Activated CD8-positive, alpha-beta memory T cell treated with anti-CD3 and anti-CD28 coated beads, Interleukin-2, amount 10 ng/mL, durations not matched to agents 7 days and 5 days (primary cell): ENCODE results near the gene PCED1B. TPM values are rescaled to one million over a fixed set of nuclear protein-coding genes. Genes with fewer than 3 reads are reported as not detected.
"Not testable (repeated sequence)": the region's sequence is repeated elsewhere in the genome, so short reads cannot be mapped to it uniquely, and the experiment has no call there.

Source experiments
- ATAC-seq: fragments of 150-1000 bp; cut with Tn5 transposase; one replicate; pipeline ENCODE4 v1.10.0; 2021; ENCODE audit warnings: moderate library complexity
- CTCF ChIA-PET: fragments of 350-600 bp; sonication (Branson Sonifier 250); formaldehyde crosslinking; loops from one replicate; lab custom pipeline; 2021; ENCODE audit warnings: antibody characterized with exemption; lab: Charles Lee
- DNase-seq: peaks from one replicate; pipeline ENCODE4 v3.0.0-alpha.2; 2020
- H3K27ac Mint-ChIP-seq: one replicate; pipeline ENCODE4 v1.8.0; 2021; ENCODE audit warnings: mild to moderate bottlenecking, mixed read lengths
- H3K27me3 Mint-ChIP-seq: one replicate; pipeline ENCODE4 v1.8.0; 2021; ENCODE audit warnings: mixed read lengths
- H3K36me3 Mint-ChIP-seq: one replicate; pipeline ENCODE4 v1.8.0; 2021; ENCODE audit warnings: mild to moderate bottlenecking, mixed read lengths
- H3K4me1 Mint-ChIP-seq: one replicate; pipeline ENCODE4 v1.8.0; 2021; ENCODE audit warnings: mixed read lengths
- H3K4me3 Mint-ChIP-seq: one replicate; pipeline ENCODE4 v1.8.0; 2021; ENCODE audit warnings: mild to moderate bottlenecking, moderate library complexity, mixed read lengths
- H3K9me3 Mint-ChIP-seq: one replicate; pipeline ENCODE4 v1.8.0; 2022; ENCODE audit warnings: low read depth, mixed read lengths
- total RNA-seq, 2 experiments: library from RNA; stranded (reverse); gene quantifications; one replicate each; pipeline ENCODE4 v1.2.3, GENCODE V29; 2021

The PCED1B gene
- total RNA-seq, 2 experiments from 2014 or later = 44.3 to 63.2 TPM

DNA sequence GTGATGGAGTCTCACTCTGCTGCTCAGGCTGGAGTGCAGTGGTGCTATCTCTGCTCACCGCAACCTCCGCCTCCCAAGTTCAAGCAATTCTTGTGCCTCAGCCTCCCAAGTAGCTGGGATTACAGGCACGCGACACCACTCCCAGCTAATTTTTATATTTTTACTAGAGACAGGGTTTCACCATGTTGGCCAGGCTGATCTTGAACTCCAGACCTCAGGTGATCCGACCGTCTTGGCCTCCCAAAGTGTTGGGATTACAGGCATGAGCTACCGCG lies 138.1 kb downstream of the PCED1B start:
- not testable (repeated sequence) for H3K9me3 Mint-ChIP-seq, ATAC-seq, H3K27me3 Mint-ChIP-seq
- Mint-ChIP-seq H3K27ac (peak overlapping the region; percentile 97), H3K4me1 (peaks cover 56% of the 10 kb centered on the region), H3K36me3 (peaks cover 40% of the 10 kb centered on the region), H3K4me3 (peak overlapping the region; percentile 87)
- CTCF ChIA-PET = interaction anchor here (1.2 to 3.4 kb wide), 6 partner anchors 9 to 180 kb away, joined by 3 to 26 read pairs (median 4); partner anchors contain the start of genes AMIGO2 and PCED1B
- DNase-seq = peak; percentile 64

DNA sequence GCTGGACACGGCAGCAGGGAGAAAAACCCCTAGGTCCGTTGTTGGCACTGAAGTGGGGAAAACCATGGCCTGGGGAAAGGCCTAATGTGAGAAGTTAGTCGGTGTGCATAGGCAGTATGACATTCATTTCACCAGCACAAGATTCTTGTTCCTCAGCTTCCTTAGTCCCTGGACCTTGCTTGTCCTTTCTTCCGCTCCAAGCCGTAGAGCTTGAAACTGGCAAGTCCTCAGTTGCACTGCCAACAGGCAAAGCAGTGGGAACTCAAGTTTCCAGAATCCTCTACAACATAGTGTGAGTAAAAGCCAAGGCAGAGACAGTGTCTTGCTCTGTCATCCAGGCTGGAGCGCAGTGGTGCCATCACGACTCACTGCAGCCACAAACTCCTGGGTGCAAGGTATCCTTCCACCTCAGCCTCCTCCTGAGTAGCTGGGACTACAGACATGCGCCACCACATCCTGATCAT lies 138.8 kb downstream of the PCED1B start:
- H3K4me1 Mint-ChIP-seq = peaks cover 57% of the 10 kb centered on the region
- peaks cover 45% of the 10 kb centered on the region for H3K36me3 Mint-ChIP-seq
- CTCF ChIA-PET = interaction anchor here (1.2 to 3.4 kb wide), 7 partner anchors 10 to 179 kb away, joined by 3 to 26 read pairs (median 5); partner anchors contain the start of genes AMIGO2 and PCED1B
- H3K9me3 Mint-ChIP-seq = no peaks in the 10 kb centered on the region
- H3K27me3 Mint-ChIP-seq = no peaks in the 10 kb centered on the region
- peak overlapping the region; percentile 87 for H3K4me3 Mint-ChIP-seq
- ATAC-seq (peak; percentile 30), DNase-seq (peak; percentile 78)
- H3K27ac Mint-ChIP-seq = peak overlapping the region; percentile 97

DNA sequence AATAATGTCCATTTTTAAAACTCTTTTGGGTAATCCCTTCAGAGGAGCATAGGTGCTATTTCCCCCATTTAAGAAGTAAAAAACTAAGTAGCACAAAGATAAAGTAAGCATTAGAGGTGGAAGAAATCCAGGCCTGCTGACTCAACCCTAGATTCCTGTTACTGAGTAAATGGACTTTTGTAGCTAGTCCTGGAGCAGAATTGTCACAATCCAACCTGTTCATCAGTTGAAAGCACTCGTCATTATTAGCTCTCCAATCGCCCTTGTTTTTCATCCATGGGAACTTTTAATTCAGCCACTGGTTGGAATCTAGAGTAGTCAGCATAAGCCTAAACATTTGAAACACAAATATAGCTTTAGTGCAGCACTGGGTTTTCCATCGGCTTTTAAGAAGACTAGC lies 139.8 kb downstream of the PCED1B start:
- ATAC-seq (no peak), DNase-seq (no peak)
- Mint-ChIP-seq H3K36me3 (peaks cover 47% of the 10 kb centered on the region), H3K9me3 (no peaks in the 10 kb centered on the region), H3K27ac (peak overlapping the region; percentile 97), H3K27me3 (no peaks in the 10 kb centered on the region), H3K4me1 (peaks cover 55% of the 10 kb centered on the region), H3K4me3 (peak overlapping the region; percentile 87)
- CTCF ChIA-PET = interaction anchor here (0.8 to 3.4 kb wide), 11 partner anchors 10 to 187 kb away, joined by 3 to 26 read pairs (median 4); partner anchors contain the start of genes AMIGO2 and PCED1B

DNA sequence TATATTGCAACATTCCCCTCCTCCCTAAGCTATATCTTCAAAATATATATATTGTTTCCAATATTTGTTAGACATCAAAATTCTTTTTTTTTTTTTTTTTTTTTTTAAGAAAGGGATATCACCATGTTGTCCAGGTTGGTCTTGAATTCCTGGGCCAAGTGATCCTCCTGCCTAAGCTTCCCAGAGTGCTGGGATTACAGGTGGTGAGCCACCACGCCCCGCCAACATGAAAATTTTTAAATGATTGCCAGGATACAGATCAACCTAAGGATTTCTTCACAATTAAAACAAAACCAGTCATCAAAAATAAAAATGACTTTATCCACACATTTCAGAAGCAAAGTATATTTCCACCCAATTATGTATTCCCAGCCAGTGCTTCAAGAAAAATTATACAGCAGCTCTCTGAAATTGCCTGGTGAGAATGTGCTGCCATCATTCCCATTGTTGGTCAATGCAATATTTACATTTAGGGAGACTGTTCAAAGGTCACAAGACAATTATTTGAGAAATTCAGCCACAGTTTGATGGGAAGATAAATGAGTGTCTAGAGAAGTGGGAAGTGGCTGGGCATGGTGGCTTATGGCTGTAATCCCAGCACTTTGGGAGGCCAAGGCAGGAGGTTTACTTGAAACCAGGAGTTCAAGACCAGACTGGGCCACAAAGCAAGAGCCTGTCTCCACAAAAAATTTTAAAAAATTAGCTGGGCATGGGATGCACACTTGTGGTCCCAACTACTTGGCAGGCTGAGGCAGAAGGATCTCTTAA lies 142.0 kb downstream of the PCED1B start:
- Mint-ChIP-seq H3K27ac (peak overlapping the region; percentile 76), H3K27me3 (no peaks in the 10 kb centered on the region), H3K4me1 (peaks cover 62% of the 10 kb centered on the region), H3K36me3 (peaks cover 57% of the 10 kb centered on the region), H3K9me3 (no peaks in the 10 kb centered on the region), H3K4me3 (peak overlapping the region; percentile 34)
- ATAC-seq (no peak), DNase-seq (no peak)
- CTCF ChIA-PET = interaction anchor here (0.6 to 2.0 kb wide), 4 partner anchors 149 to 1442 kb away, joined by 4 to 6 read pairs (median 5); no protein-coding TSS in a partner anchor

DNA sequence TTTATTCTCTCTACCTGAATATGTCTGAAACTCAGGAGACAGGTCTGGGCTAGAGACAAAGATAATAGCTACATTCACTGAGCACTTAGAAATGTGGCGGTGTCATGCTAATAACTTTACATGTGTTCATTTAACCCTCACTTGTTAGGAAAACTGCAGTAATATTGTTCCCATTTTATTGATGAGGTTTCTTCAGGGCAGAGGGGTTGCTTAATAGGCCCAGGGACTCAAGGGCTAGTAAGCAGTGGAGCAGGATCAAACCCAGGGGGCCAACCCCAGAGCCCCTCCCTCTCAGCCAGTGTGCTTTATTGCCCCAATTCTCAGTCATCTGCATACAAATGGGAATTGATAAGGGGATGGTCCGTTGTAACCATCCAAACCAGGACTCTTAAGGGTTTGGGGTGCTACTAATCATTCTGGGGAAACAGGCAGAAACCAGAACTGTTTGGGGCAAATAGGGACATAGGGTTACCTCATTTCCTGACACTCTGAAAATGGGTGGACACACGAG lies 143.2 kb downstream of the PCED1B start:
- DNase-seq (no peak), ATAC-seq (no peak)
- peaks cover 67% of the 10 kb centered on the region for H3K4me1 Mint-ChIP-seq
- CTCF ChIA-PET = interaction anchor here (2.0 kb wide), 1 partner anchor 150 kb away, joined by 6 read pairs; no protein-coding TSS in a partner anchor
- H3K36me3 Mint-ChIP-seq = peaks cover 56% of the 10 kb centered on the region
- H3K4me3 Mint-ChIP-seq = peak overlapping the region; percentile 76
- H3K9me3 Mint-ChIP-seq = no peaks in the 10 kb centered on the region
- peak overlapping the region; percentile 90 for H3K27ac Mint-ChIP-seq
- H3K27me3 Mint-ChIP-seq = no peaks in the 10 kb centered on the region

DNA sequence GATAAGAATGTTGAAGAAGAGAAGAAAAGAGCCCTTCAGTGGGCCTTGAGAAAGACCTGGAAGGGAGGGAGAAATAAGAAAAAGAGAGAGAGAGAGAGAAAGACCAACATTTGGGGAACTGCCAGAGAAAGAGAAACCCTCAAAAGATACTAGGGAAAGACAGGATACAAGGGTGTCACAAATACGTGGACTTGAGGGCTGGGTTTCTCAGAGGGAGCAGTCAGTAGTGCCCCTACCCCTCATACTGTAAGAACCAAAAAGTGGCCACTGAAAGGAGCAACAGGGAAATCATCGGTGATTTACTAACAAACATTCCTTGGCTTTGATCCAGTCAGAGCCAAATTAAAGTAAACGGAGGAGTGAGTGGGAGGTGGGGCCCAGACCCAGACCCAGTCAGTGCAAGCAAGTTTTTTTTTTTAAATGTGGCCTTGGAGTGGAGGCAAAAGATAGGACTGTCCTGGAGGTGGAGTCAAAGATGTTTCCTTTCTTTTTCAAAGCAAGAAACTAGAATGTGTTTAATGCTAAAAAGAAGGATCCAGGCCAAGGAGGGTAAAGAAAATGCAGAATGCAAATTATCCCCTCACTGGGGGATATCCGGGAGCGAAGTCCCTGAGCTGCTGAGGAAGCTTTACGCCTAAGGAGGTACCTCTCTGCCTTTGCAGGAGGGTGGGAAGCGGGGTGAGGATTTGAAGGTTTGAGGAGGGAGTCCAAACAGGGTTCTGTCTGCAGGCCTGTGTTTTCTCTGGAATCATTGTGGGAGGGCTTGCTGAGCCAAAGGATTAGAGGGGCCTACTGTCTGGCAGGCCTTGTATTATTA lies 143.8 kb downstream of the PCED1B start:
- CTCF ChIA-PET = no interaction called here
- H3K4me3 Mint-ChIP-seq = peak overlapping the region; percentile 76

DNA sequence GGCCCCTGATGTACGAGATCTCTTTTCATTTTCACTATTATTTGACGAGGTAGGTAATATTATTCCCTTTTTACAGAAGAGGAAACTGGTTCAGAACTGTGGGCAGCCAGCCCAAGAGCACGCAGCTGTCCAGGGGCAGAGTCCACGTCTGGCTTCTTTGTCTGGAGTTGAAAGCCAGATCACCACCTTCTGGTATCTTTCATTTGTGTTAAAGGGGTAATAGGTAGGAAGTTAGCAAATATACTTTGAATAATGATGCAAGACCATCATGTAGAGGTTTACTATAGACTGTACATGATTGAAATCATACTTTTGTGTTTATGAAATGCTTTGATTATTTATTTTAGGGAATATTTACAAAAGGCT lies 144.4 kb downstream of the PCED1B start:
- Mint-ChIP-seq H3K9me3 (no peaks in the 10 kb centered on the region), H3K4me1 (peaks cover 70% of the 10 kb centered on the region), H3K36me3 (peaks cover 58% of the 10 kb centered on the region), H3K27me3 (no peaks in the 10 kb centered on the region), H3K4me3 (peak overlapping the region; percentile 76), H3K27ac (peak overlapping the region; percentile 90)
- DNase-seq (no peak), ATAC-seq (no peak)
- CTCF ChIA-PET = no interaction called here

More for the DNA sequence above, 143.8 kb downstream of the PCED1B start:
- ATAC-seq (no peak), DNase-seq (no peak)
- Mint-ChIP-seq H3K9me3 (no peaks in the 10 kb centered on the region), H3K27me3 (no peaks in the 10 kb centered on the region), H3K27ac (peak overlapping the region; percentile 90), H3K4me1 (peaks cover 69% of the 10 kb centered on the region), H3K36me3 (peaks cover 56% of the 10 kb centered on the region)

DNA sequence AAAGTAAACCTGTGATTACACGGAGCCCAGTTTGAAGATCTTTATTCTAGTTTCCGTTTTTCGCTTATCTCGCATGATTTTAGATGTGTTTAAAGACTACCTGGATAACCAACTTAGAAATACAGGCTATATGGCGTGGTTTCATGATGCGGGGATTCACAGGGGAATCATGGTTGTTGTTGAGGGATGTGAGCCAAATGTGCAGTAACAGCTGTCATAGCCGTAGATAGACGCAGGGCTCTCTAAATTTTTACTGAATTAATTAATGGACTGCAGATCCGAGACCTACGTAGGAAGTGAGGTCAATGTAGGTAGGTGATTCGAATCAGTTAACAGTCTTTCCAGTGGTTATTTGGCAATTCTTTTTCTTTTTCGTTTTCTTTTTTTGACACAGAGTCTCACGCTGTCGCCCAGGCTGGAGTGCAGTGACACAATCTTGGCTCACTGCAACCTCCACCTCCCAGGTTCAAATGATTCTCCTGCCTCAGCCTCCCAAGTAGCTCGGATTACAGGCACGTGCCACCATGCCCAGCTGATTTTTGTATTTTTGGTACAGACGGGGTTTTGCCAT lies 145.2 kb downstream of the PCED1B start:
- Mint-ChIP-seq H3K27me3 (no peaks in the 10 kb centered on the region), H3K4me3 (peak overlapping the region; percentile 67)
- no peak for ATAC-seq

DNA sequence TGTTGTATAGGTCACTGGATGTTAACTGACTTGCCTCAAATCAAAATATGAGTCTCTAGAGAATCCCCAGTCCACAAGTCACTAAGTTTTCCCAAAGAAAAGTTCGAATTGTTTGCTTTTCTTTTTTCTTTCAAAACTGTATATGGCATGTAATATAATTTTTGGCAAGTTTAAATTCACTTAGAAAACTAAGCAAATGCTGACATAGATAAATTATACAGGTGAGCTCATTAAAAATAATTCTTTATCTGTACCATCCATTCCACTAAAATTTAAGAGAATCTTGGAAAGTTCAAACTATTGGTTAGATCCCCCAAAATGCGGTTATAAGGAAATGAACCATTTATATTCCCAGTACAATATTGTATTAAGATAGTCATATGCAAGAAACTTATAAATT lies 145.9 kb downstream of the PCED1B start:
- CTCF ChIA-PET = interaction anchor here (0.6 to 1.7 kb wide), 6 partner anchors 9 to 172 kb away, joined by 3 to 4 read pairs (median 3); no protein-coding TSS in a partner anchor
- Mint-ChIP-seq H3K4me1 (peaks cover 75% of the 10 kb centered on the region), H3K4me3 (peak overlapping the region; percentile 67), H3K27ac (peak overlapping the region; percentile 63), H3K27me3 (no peaks in the 10 kb centered on the region), H3K9me3 (no peaks in the 10 kb centered on the region), H3K36me3 (peaks cover 57% of the 10 kb centered on the region)
- no peak for ATAC-seq
- DNase-seq = no peak

More for the DNA sequence above, 145.2 kb downstream of the PCED1B start:
- no peak for DNase-seq
- Mint-ChIP-seq H3K9me3 (no peaks in the 10 kb centered on the region), H3K27ac (peak overlapping the region; percentile 63), H3K36me3 (peaks cover 58% of the 10 kb centered on the region), H3K4me1 (peaks cover 73% of the 10 kb centered on the region)
- CTCF ChIA-PET = interaction anchor here (1.0 kb wide), 2 partner anchors 61 to 173 kb away, joined by 3 read pairs; no protein-coding TSS in a partner anchor

DNA sequence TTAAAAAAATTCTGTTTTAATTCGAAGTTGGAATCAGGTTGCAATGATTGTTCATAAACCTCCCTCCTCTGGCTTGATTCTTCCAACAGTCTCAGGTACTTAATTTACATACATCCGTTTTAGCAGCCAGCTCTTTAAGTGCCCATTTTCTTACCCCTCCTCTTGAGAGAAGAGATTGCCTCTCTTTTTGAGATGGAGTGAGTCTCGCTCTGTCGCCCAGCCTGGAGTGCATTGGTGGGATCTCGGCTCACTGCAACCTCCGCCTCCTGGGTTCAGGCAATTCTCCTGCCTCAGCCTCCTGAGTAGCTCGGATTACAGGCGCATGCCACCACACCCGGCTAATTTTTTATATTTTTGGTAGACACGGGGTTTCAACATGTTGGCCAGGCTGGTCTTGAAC lies 146.8 kb downstream of the PCED1B start:
- Mint-ChIP-seq H3K27ac (no peak overlapping the region), H3K4me1 (peaks cover 74% of the 10 kb centered on the region), H3K36me3 (peaks cover 53% of the 10 kb centered on the region), H3K9me3 (no peaks in the 10 kb centered on the region), H3K27me3 (no peaks in the 10 kb centered on the region), H3K4me3 (no peak overlapping the region)
- DNase-seq = no peak
- no peak for ATAC-seq
- CTCF ChIA-PET = interaction anchor here (1.2 to 1.7 kb wide), 4 partner anchors 76 to 182 kb away, joined by 3 to 4 read pairs (median 4); no protein-coding TSS in a partner anchor

DNA sequence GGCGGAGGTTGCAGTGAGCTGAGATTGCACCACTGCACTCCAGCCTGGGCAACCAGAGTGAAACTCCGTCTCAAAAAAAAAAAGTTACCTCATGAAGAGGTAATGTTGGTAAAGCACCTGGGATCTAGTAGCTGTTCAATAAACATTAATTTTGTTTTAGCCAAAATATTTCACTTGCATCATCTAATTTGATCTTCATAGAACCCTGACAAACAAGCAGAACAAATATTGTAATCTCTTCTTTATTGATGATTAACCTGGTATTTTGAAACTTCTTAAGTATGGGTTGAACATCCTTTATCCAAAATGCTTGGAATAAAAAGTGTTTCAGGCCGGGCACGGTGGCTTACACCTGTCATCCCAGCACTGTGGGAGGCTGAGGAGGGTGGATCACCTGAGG lies 149.4 kb downstream of the PCED1B start:
- H3K27ac Mint-ChIP-seq = peak overlapping the region; percentile 11
- H3K9me3 Mint-ChIP-seq = peaks cover 4% of the 10 kb centered on the region
- no peaks in the 10 kb centered on the region for H3K27me3 Mint-ChIP-seq
- H3K4me3 Mint-ChIP-seq = no peak overlapping the region
- DNase-seq = no peak
- CTCF ChIA-PET = interaction anchor here (1.1 to 1.6 kb wide), 2 partner anchors 10 to 149 kb away, joined by 3 to 6 read pairs; partner anchors contain the start of genes AMIGO2 and PCED1B
- no peak for ATAC-seq
- peaks cover 61% of the 10 kb centered on the region for H3K4me1 Mint-ChIP-seq
- H3K36me3 Mint-ChIP-seq = peaks cover 56% of the 10 kb centered on the region

DNA sequence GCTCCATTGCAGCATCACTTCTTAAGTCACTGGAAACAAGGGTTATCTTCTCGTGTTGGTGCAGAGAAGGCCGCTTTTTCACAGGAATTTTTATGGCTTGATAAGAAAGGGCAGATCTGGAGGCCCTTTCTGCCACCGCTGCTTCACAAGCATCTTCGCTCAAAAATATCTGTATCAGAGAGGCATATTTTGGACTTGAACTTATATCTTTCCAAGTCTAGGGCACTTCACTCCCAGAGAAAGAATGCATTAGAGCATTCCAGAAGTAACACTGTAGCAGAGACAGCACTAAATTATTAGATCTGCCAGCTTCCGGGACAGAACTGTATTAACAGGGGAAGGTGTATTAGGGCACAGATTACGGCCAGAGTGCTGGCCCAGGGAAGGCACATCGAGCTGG lies 152.0 kb downstream of the PCED1B start:
- DNase-seq (no peak), ATAC-seq (no peak)
- CTCF ChIA-PET = interaction anchor here (2.1 kb wide), 1 partner anchor 166 kb away, joined by 7 read pairs; no protein-coding TSS in a partner anchor
- peaks cover 48% of the 10 kb centered on the region for H3K4me1 Mint-ChIP-seq
- H3K4me3 Mint-ChIP-seq = no peak overlapping the region
- peaks cover 63% of the 10 kb centered on the region for H3K36me3 Mint-ChIP-seq
- H3K27me3 Mint-ChIP-seq = no peaks in the 10 kb centered on the region
- H3K27ac Mint-ChIP-seq = no peak overlapping the region
- peaks cover 4% of the 10 kb centered on the region for H3K9me3 Mint-ChIP-seq
